Uterus (tissue), 4 donors: ENCODE data around the gene GPX4. TPM values are rescaled to one million over a fixed set of nuclear protein-coding genes. Genes with fewer than 3 reads are reported as not detected.

Experiments
- DNase-seq, 2 donors: peaks; one replicate each; pipeline ENCODE4 v3.0.0-alpha.2; 2019 to 2020
- H3K27ac ChIP-seq, 2 donors: fragments of 200-600 bp; sonication (generic); 1 replicate in 1 of 2; 2 replicates in 1 of 2; pipeline ENCODE4 v1.5.1; 2016 to 2018
- H3K27me3 ChIP-seq, 2 donors: fragments of 200-600 bp; sonication (generic); one replicate each; pipeline ENCODE4 v1.5.1; 2018 to 2019; ENCODE audit warnings: control low read depth in 1 of 2
- H3K36me3 ChIP-seq, 2 donors: fragments of 200-600 bp; sonication (generic); one replicate each; pipeline ENCODE4 v1.5.1; 2019; ENCODE audit warnings: control low read depth in 1 of 2
- H3K4me1 ChIP-seq, 2 donors: fragments of 200-600 bp; sonication (generic); one replicate each; pipeline ENCODE4 v1.5.1; 2018 to 2019; ENCODE audit warnings: control low read depth in 1 of 2
- H3K4me3 ChIP-seq, 2 donors: fragments of 200-600 bp; sonication (generic); 1 replicate in 1 of 2; 2 replicates in 1 of 2; pipeline ENCODE4 v1.5.1; 2018 to 2019; ENCODE audit warnings: mild to moderate bottlenecking in 1 of 2
- H3K9me3 ChIP-seq, 2 donors: fragments of 200-600 bp; sonication (generic); one replicate each; pipeline ENCODE4 v1.5.1; 2019; ENCODE audit warnings: control low read depth in 1 of 2
- CTCF ChIP-seq, 4 experiments: fragments of 200-600 bp in 2 of 4; fragments of 450-650 bp in 2 of 4; sonication (generic) in 2 of 4; IDR thresholded peaks; one replicate each; pipeline ENCODE4 v1.5.1; 2016 to 2019; ENCODE audit warnings: antibody characterized with exemption in 4 of 4, mild to moderate bottlenecking in 2 of 4, moderate library complexity in 1 of 4
- POLR2A ChIP-seq, 2 donors: fragments of 450-650 bp; IDR thresholded peaks; one replicate each; pipeline ENCODE4 v1.6.1; 2016; ENCODE audit warnings: antibody characterized with exemption in 2 of 2, mild to moderate bottlenecking in 1 of 2, moderate library complexity in 1 of 2
- intact Hi-C: fragments of 100-400 bp; cut with DNase I; formaldehyde crosslinking; loops from one replicate; pipeline ENCODE4 v1.15.1; 2023; ENCODE audit warnings: low total_unique reads
- total RNA-seq, 4 donors: library from RNA; depleted of rRNA in 3 of 4; stranded (reverse); fragments of >200 nt in 3 of 4; gene quantifications; one replicate each; pipeline versions ENCODE4 v1.1.0 to v1.2.4, GENCODE V29; 2014 to 2023
- donor health status: DM: yes; HTN: yes; CAD: no.

GPX4 gene
- total RNA-seq, 4 donors from 2014 or later, result 68.2 to 357 (median 163) TPM

- Histone ChIP-seq H3K9me3 (no peaks in the 10 kb centered on the region), H3K4me1 (peaks cover 0 to 13% of the 10 kb centered on the region in 2 donors), H3K4me3 (no peak overlapping the region), H3K27ac (no peak overlapping the region), H3K36me3 (no peaks in the 10 kb centered on the region), H3K27me3 (no peaks in the 10 kb centered on the region)
- intact Hi-C loops, result loop anchor here (10.0 kb wide), 1 partner anchor 46 kb away; no protein-coding TSS in a partner anchor
- no peak for DNase-seq
- TF ChIP-seq POLR2A (IDR thresholded peaks at IDR 0.05) (no peak), CTCF (IDR thresholded peaks at IDR 0.05) (no peak)
Measured at GRCh38 chr19:1080360-1081161, 23.2 kb upstream of the GPX4 start.

- DNase-seq, result no peak
- H3K27ac ChIP-seq, result no peak overlapping the region
- H3K9me3 ChIP-seq, result no peaks in the 10 kb centered on the region
- intact Hi-C loops, result loop anchor here (10.0 kb wide), 1 partner anchor 47 kb away; no protein-coding TSS in a partner anchor
- TF ChIP-seq CTCF (IDR thresholded peaks at IDR 0.05), result no peak
- TF ChIP-seq POLR2A (IDR thresholded peaks at IDR 0.05), result no peak
- H3K36me3 ChIP-seq, result no peaks in the 10 kb centered on the region
- H3K4me3 ChIP-seq, result no peak overlapping the region
- H3K27me3 ChIP-seq, result no peaks in the 10 kb centered on the region
- peaks cover 0 to 13% of the 10 kb centered on the region in 2 donors for H3K4me1 ChIP-seq
Measured at GRCh38 chr19:1081301-1082164, 22.3 kb upstream of the GPX4 start.

GRCh38 chr19:1082165-1082927, 21.4 kb upstream of the GPX4 start:
- Histone ChIP-seq H3K27ac (no peak overlapping the region), H3K9me3 (no peaks in the 10 kb centered on the region), H3K4me1 (peaks cover 0 to 13% of the 10 kb centered on the region in 2 donors), H3K36me3 (no peaks in the 10 kb centered on the region), H3K4me3 (no peak overlapping the region), H3K27me3 (no peaks in the 10 kb centered on the region)
- intact Hi-C loops, result loop anchor here (10.0 kb wide), 1 partner anchor 48 kb away; no protein-coding TSS in a partner anchor
- DNase-seq, result no peak
- no peak for TF ChIP-seq POLR2A (IDR thresholded peaks at IDR 0.05)
- TF ChIP-seq CTCF (IDR thresholded peaks at IDR 0.05), result no peak

- intact Hi-C loops, result loop anchor here (10.0 kb wide), 1 partner anchor 48 kb away; no protein-coding TSS in a partner anchor
- H3K4me3 ChIP-seq, result no peak overlapping the region
- H3K4me1 ChIP-seq, result peaks cover 0 to 13% of the 10 kb centered on the region in 2 donors
- H3K36me3 ChIP-seq, result no peaks in the 10 kb centered on the region
- no peak for DNase-seq
- H3K27me3 ChIP-seq, result no peaks in the 10 kb centered on the region
- TF ChIP-seq CTCF (IDR thresholded peaks at IDR 0.05) (no peak), POLR2A (IDR thresholded peaks at IDR 0.05) (no peak)
- H3K27ac ChIP-seq, result no peak overlapping the region
- no peaks in the 10 kb centered on the region for H3K9me3 ChIP-seq
Measured at GRCh38 chr19:1082928-1083816, 20.6 kb upstream of the GPX4 start.
